Ovary (tissue), 3 donors: ENCODE data around the gene SEPTIN5.

Source experiments
- EP300 ChIP-seq: sonication (generic); formaldehyde crosslinking; IDR thresholded peaks from one replicate; pipeline ENCODE4 v1.6.1; 2017; ENCODE audit warnings: antibody characterized with exemption
- POLR2A ChIP-seq: fragments of 450-650 bp; IDR thresholded peaks from one replicate; pipeline ENCODE4 v1.6.1; 2017; ENCODE audit warnings: antibody characterized with exemption, mild to moderate bottlenecking, moderate library complexity
- TF ChIP-seq, protein P1 (sequence below), 3 donors: fragments of 450-650 bp in 2 of 3; fragments of 200-600 bp in 1 of 3; IDR thresholded peaks; one replicate each; pipeline versions ENCODE4 v1.5.1 to v1.8.0; 2016 to 2022; ENCODE audit warnings: antibody characterized with exemption in 3 of 3, mild to moderate bottlenecking in 1 of 3
- donor health status: DM: no; HTN: no; CAD: no.

DNA sequence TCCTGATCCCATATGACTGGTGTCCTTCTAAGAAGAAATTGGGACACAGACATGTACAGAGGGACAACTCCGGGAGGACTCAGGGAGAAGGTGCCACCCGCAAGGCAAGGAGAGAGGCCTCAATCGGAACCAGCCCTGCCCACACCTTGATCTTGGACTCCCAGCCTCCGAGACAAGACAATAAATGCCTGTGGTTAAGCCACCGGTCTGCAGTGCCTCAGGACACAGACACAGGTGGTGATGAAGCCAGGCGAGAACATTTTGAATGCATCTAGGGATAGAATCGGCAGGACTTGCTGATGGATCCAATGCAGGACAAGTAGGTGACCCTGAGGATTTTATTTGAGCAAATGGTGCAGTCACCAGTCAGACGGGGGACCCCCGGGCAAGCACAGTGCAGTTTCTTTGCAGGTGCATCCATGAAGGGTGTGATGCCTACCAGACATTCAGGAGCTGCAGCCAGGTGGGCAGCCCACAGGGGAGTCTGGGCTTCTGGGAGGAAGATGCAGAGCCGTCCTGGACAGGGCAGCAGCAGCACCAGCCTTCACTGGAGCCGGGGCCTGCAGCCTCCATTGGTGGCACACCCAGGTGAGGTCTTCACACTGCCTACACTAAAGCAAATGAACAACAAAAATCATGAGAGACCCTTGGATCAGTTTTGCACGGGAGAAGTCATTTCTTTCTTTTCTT is 20.2 kb upstream of the SEPTIN5 start:
- TF ChIP-seq, protein P1, sequence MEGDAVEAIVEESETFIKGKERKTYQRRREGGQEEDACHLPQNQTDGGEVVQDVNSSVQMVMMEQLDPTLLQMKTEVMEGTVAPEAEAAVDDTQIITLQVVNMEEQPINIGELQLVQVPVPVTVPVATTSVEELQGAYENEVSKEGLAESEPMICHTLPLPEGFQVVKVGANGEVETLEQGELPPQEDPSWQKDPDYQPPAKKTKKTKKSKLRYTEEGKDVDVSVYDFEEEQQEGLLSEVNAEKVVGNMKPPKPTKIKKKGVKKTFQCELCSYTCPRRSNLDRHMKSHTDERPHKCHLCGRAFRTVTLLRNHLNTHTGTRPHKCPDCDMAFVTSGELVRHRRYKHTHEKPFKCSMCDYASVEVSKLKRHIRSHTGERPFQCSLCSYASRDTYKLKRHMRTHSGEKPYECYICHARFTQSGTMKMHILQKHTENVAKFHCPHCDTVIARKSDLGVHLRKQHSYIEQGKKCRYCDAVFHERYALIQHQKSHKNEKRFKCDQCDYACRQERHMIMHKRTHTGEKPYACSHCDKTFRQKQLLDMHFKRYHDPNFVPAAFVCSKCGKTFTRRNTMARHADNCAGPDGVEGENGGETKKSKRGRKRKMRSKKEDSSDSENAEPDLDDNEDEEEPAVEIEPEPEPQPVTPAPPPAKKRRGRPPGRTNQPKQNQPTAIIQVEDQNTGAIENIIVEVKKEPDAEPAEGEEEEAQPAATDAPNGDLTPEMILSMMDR (IDR thresholded peaks at IDR 0.05): no peak
- TF ChIP-seq EP300 (no peak), POLR2A (no peak)
